ENCODE measurements around the gene TMEM132A. TPM values are rescaled to one million over a fixed set of nuclear protein-coding genes. Genes with fewer than 3 reads are reported as not detected.

Gene TMEM132A
- total RNA-seq, 1 donor from 2014 or later = 34.0 TPM

DNA sequence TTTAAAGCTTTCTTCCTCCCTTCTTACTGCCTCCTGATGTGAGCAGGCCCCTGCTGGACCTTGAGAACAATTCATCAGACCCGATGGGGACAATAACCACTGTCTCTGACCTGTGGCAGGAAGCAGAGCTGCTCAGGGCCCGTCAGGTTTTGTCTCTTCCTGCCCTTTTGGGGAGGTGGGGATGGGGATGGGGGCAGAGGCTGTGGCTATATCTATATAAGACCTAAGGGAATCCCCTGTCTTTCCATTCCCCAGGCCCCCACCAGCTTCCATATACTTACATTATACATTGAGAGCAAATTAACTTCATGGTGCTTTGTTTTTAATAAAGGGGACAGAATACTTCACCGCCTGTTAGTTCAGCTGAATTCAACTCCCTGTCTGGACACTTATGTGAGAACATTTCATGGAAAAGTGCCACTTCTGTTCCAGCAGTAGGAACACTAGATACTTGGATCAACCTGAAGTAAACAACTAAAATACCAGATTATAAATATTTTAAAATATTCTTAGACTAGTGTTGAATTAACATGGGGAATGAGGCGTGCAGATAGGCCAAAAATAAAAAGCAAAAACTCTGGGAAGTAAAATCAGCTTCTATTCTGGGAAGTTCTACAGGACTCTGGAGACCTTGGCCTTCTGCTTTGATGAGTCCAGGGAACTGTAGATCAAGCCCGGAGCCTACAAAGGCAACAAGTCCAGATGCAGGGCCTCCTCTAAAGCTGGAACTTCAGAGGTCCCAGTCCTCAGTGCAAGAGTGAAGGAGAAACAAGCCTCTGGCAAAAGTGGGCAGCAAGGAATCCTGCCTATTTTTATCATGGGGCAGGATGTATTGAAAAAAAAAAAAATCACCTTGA, 45.8 kb upstream of the TMEM132A start:
- Histone ChIP-seq H2AFZ (replicated peaks) (no peak overlapping the region), H3K4me1 (no peaks in the 10 kb centered on the region), H3K36me3 (no peaks in the 10 kb centered on the region), H4K20me1 (ENCODE audit: low read depth) (no peaks in the 10 kb centered on the region), H3K4me2 (no peak overlapping the region), H3K9ac (peak overlapping the region; percentile 20), H3K27ac (no peak overlapping the region), H3K4me3 (no peak overlapping the region), H3K27me3 (no peaks in the 10 kb centered on the region), H3F3A (ENCODE audit: low read depth) (no peaks in the 10 kb centered on the region), H3K9me3 (ENCODE audit: low read depth) (no peaks in the 10 kb centered on the region), H3K79me2 (ENCODE audit: low read depth) (no peaks in the 10 kb centered on the region)
- H3K36me3 Mint-ChIP-seq = peaks cover 7% of the 10 kb centered on the region
- peaks cover 22% of the 10 kb centered on the region for H3K4me1 Mint-ChIP-seq
- no peak for DNase-seq (ENCODE audit: low spot score)
- TF ChIP-seq EZH2 (IDR thresholded peaks at IDR 0.05) (no peak), CTCF (IDR thresholded peaks at IDR 0.05) (no peak), EZH2phosphoT487 (IDR thresholded peaks at IDR 0.05) (no peak)
- peaks cover 5% of the 10 kb centered on the region for H3K27me3 Mint-ChIP-seq (ENCODE audit: insufficient read depth, low read depth)
- H3K4me3 Mint-ChIP-seq = no peak overlapping the region
- H3K27ac Mint-ChIP-seq = no peak overlapping the region
- H3K9me3 Mint-ChIP-seq = no peaks in the 10 kb centered on the region

GRCh38 chr11:60879104-60879503, 45.2 kb upstream of the TMEM132A start:
- no peak for DNase-seq (ENCODE audit: low spot score)
- H3K4me1 ChIP-seq = no peaks in the 10 kb centered on the region
- Mint-ChIP-seq H3K27me3 (ENCODE audit: insufficient read depth, low read depth) (peaks cover 2% of the 10 kb centered on the region), H3K27ac (no peak overlapping the region), H3K4me1 (peaks cover 22% of the 10 kb centered on the region), H3K36me3 (peaks cover 11% of the 10 kb centered on the region), H3K4me3 (no peak overlapping the region), H3K9me3 (no peaks in the 10 kb centered on the region)
- TF ChIP-seq CTCF (IDR thresholded peaks at IDR 0.05) (no peak), EZH2 (IDR thresholded peaks at IDR 0.05) (no peak), EZH2phosphoT487 (IDR thresholded peaks at IDR 0.05) (no peak)
- no peaks in the 10 kb centered on the region for H3F3A ChIP-seq (ENCODE audit: low read depth)
- no peaks in the 10 kb centered on the region for H4K20me1 ChIP-seq (ENCODE audit: low read depth)
- no peaks in the 10 kb centered on the region for H3K36me3 ChIP-seq
- H2AFZ ChIP-seq (replicated peaks) = no peak overlapping the region
- H3K27ac ChIP-seq = no peak overlapping the region
- H3K79me2 ChIP-seq (ENCODE audit: low read depth) = no peaks in the 10 kb centered on the region
- no peaks in the 10 kb centered on the region for H3K27me3 ChIP-seq
- no peak overlapping the region for H3K4me2 ChIP-seq
- H3K4me3 ChIP-seq = no peak overlapping the region
- no peak overlapping the region for H3K9ac ChIP-seq
- no peaks in the 10 kb centered on the region for H3K9me3 ChIP-seq (ENCODE audit: low read depth)

- no peaks in the 10 kb centered on the region for H3K79me2 ChIP-seq (ENCODE audit: low read depth)
- H3K4me2 ChIP-seq = no peak overlapping the region
- no peaks in the 10 kb centered on the region for H3F3A ChIP-seq (ENCODE audit: low read depth)
- H3K4me1 ChIP-seq = no peaks in the 10 kb centered on the region
- Mint-ChIP-seq H3K9me3 (no peaks in the 10 kb centered on the region), H3K27ac (no peak overlapping the region), H3K4me3 (no peak overlapping the region), H3K27me3 (ENCODE audit: insufficient read depth, low read depth) (peaks cover 2% of the 10 kb centered on the region), H3K4me1 (peaks cover 22% of the 10 kb centered on the region), H3K36me3 (peaks cover 11% of the 10 kb centered on the region)
- no peaks in the 10 kb centered on the region for H3K27me3 ChIP-seq
- no peak overlapping the region for H3K27ac ChIP-seq
- no peak overlapping the region for H2AFZ ChIP-seq (replicated peaks)
- H3K9me3 ChIP-seq (ENCODE audit: low read depth) = no peaks in the 10 kb centered on the region
- DNase-seq (ENCODE audit: low spot score) = no peak
- H3K4me3 ChIP-seq = no peak overlapping the region
- no peaks in the 10 kb centered on the region for H3K36me3 ChIP-seq
- no peaks in the 10 kb centered on the region for H4K20me1 ChIP-seq (ENCODE audit: low read depth)
- H3K9ac ChIP-seq = no peak overlapping the region
- no peak for TF ChIP-seq CTCF (IDR thresholded peaks at IDR 0.05)
- TF ChIP-seq EZH2 (IDR thresholded peaks at IDR 0.05) = no peak
- no peak for TF ChIP-seq EZH2phosphoT487 (IDR thresholded peaks at IDR 0.05)
Measured at GRCh38 chr11:60879971-60880588, 44.2 kb upstream of the TMEM132A start.
